Stimulated activated CD8-positive, alpha-beta memory T cell treated with anti-CD3 and anti-CD28 coated beads, Interleukin-12 subunit alpha, Interleukin-12 subunit beta, amount 100 ng/mL, for 1 hour (primary cell): Measurements from ENCODE around the gene RAB44.

Source experiments
- DNase-seq: peaks from one replicate; pipeline ENCODE4 v3.0.0-alpha.2; 2020; ENCODE audit warnings: low read depth

RAB44 gene

GRCh38 chr6:36666826-36667591, 30.6 kb upstream of the RAB44 start:
- no peak for DNase-seq

GRCh38 chr6:36668591-36668990, 29.0 kb upstream of the RAB44 start:
- DNase-seq: no peak

- no peak for DNase-seq
Observed at GRCh38 chr6:36669002-36669401, 28.6 kb upstream of the RAB44 start.

- no peak for DNase-seq
Observed at GRCh38 chr6:36670271-36670670, 27.4 kb upstream of the RAB44 start.

GRCh38 chr6:36671687-36672375, 25.8 kb upstream of the RAB44 start:
- no peak for DNase-seq

- DNase-seq: no peak
Observed at GRCh38 chr6:36673882-36674281, 23.7 kb upstream of the RAB44 start.

GRCh38 chr6:36674942-36675341, 22.7 kb upstream of the RAB44 start:
- no peak for DNase-seq

GRCh38 chr6:36676141-36677058, 21.2 kb upstream of the RAB44 start:
- DNase-seq: no peak

GRCh38 chr6:36677059-36677749, 20.4 kb upstream of the RAB44 start:
- no peak for DNase-seq

- DNase-seq: no peak
Observed at GRCh38 chr6:36677753-36678487, 19.7 kb upstream of the RAB44 start.

GRCh38 chr6:36678488-36679042, 19.1 kb upstream of the RAB44 start, which contains the start of gene CDKN1A:
Gene CDKN1A (plus strand): TSS chr6:36678714. CDS start chr6:36684102, 5,388 bp downstream.
- peak; percentile 64 for DNase-seq

GRCh38 chr6:36679043-36679833, 18.4 kb upstream of the RAB44 start:
- DNase-seq: no peak

- peak; percentile 40 for DNase-seq
Observed at GRCh38 chr6:36682328-36683144, 15.1 kb upstream of the RAB44 start.

- no peak for DNase-seq
Observed at GRCh38 chr6:36683145-36683655, 14.4 kb upstream of the RAB44 start.

- DNase-seq: no peak
Observed at GRCh38 chr6:36683656-36684446, 13.8 kb upstream of the RAB44 start.

- no peak for DNase-seq
Observed at GRCh38 chr6:36684447-36684812, 13.2 kb upstream of the RAB44 start.

GRCh38 chr6:36685166-36685924, 12.3 kb upstream of the RAB44 start:
- DNase-seq: no peak
